ENCODE data around the gene SRP68.

Gene SRP68

DNA sequence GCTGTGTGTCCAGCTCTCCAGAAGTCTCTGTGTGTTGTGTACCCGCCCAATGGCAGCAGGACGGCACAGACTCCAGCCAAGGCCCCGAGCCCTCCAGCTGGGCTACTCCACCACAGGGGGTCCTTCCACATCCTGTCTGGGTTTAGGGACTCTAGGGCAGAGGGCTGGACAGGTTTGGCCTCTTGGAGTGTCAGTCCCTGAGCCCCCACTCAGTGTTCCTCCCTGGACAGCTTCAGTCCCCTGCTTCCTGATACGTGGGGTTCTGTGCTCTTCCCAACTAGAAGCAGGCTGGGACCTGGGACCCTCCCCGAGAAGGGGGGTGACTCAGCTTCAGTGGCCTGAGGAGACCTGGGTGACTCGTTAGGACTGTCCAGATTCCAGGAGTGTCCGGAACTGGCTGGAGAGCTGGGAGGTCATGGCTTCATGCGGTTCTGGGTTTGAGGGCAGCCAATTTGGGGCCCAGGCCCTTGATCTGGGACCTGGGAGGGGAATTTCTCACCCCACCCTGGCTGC lies 67.5 kb downstream of the SRP68 start:
- H3K9me3 ChIP-seq (ENCODE audit: insufficient read depth, low read depth, low read length), result no peaks in the 10 kb centered on the region
- no peaks in the 10 kb centered on the region for H3K27me3 ChIP-seq (ENCODE audit: insufficient read depth, low read length, poor library complexity, severe bottlenecking)
- no peak overlapping the region for H2AFZ ChIP-seq (ENCODE audit: low read length)
- no peak for TF ChIP-seq EZH2phosphoT487 (IDR thresholded peaks at IDR 0.05; ENCODE audit: borderline replicate concordance)
- TF ChIP-seq, protein P1, sequence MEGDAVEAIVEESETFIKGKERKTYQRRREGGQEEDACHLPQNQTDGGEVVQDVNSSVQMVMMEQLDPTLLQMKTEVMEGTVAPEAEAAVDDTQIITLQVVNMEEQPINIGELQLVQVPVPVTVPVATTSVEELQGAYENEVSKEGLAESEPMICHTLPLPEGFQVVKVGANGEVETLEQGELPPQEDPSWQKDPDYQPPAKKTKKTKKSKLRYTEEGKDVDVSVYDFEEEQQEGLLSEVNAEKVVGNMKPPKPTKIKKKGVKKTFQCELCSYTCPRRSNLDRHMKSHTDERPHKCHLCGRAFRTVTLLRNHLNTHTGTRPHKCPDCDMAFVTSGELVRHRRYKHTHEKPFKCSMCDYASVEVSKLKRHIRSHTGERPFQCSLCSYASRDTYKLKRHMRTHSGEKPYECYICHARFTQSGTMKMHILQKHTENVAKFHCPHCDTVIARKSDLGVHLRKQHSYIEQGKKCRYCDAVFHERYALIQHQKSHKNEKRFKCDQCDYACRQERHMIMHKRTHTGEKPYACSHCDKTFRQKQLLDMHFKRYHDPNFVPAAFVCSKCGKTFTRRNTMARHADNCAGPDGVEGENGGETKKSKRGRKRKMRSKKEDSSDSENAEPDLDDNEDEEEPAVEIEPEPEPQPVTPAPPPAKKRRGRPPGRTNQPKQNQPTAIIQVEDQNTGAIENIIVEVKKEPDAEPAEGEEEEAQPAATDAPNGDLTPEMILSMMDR (conservative IDR thresholded peaks at IDR 0.05; ENCODE audit: low read length), result no peak
- H3K4me3 ChIP-seq (ENCODE audit: low read length, poor library complexity, severe bottlenecking), result no peak overlapping the region
- H3K4me2 ChIP-seq (ENCODE audit: low read depth, low read length, poor library complexity, severe bottlenecking), result no peak overlapping the region
- peak overlapping the region; percentile 63 for H3K9ac ChIP-seq (ENCODE audit: low read depth, low read length, poor library complexity, severe bottlenecking)
- peaks cover 13% of the 10 kb centered on the region; the same call in 1 of the 2 replicates for H3K36me3 ChIP-seq (ENCODE audit: insufficient read depth, low read length)
- no peaks in the 10 kb centered on the region for H3K9me2 ChIP-seq (replicated peaks; ENCODE audit: low read depth, low read length)
- no peaks in the 10 kb centered on the region for H3K79me2 ChIP-seq (ENCODE audit: insufficient read depth, low read length)
- peaks cover 17% of the 10 kb centered on the region for H3K4me1 ChIP-seq (ENCODE audit: insufficient read depth, low read length, poor library complexity, severe bottlenecking)
- no peaks in the 10 kb centered on the region for H4K20me1 ChIP-seq (ENCODE audit: insufficient read depth, low read length, poor library complexity, severe bottlenecking)
- H3F3A ChIP-seq (ENCODE audit: low read depth), result no peaks in the 10 kb centered on the region

DNA sequence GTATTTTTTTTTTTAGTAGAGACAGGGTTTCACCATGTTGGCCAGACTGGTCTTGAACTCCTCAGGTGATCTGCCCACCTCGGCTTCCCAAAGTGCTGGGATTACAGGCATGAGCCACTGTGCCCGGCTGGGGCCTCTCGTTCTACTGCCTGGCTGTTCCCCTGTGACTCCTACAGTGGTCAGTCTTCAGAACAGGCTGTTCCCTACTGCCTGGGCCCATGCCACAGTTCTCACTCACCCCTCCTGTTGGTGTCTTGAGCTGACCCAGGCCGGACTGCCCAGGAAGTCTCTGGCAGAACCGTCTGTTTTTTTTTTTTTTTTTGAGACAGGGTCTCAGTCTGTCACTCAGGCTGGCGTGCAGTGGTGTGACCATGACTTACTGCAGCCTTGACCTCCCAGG lies 68.4 kb downstream of the SRP68 start:
- no peaks in the 10 kb centered on the region for H3K9me3 ChIP-seq (ENCODE audit: insufficient read depth, low read depth, low read length)
- no peaks in the 10 kb centered on the region for H4K20me1 ChIP-seq (ENCODE audit: insufficient read depth, low read length, poor library complexity, severe bottlenecking)
- TF ChIP-seq, protein P1 (conservative IDR thresholded peaks at IDR 0.05; ENCODE audit: low read length), result no peak
- no peak for TF ChIP-seq EZH2phosphoT487 (IDR thresholded peaks at IDR 0.05; ENCODE audit: borderline replicate concordance)
- H3F3A ChIP-seq (ENCODE audit: low read depth), result no peaks in the 10 kb centered on the region
- H3K9ac ChIP-seq (ENCODE audit: low read depth, low read length, poor library complexity, severe bottlenecking), result no peak overlapping the region
- no peaks in the 10 kb centered on the region for H3K79me2 ChIP-seq (ENCODE audit: insufficient read depth, low read length)
- H3K36me3 ChIP-seq (ENCODE audit: insufficient read depth, low read length), result peaks cover 13% of the 10 kb centered on the region; the same call in 1 of the 2 replicates
- H3K27me3 ChIP-seq (ENCODE audit: insufficient read depth, low read length, poor library complexity, severe bottlenecking), result no peaks in the 10 kb centered on the region
- no peak overlapping the region for H3K4me3 ChIP-seq (ENCODE audit: low read length, poor library complexity, severe bottlenecking)
- H2AFZ ChIP-seq (ENCODE audit: low read length), result no peak overlapping the region
- H3K9me2 ChIP-seq (replicated peaks; ENCODE audit: low read depth, low read length), result no peaks in the 10 kb centered on the region
- peaks cover 19% of the 10 kb centered on the region for H3K4me1 ChIP-seq (ENCODE audit: insufficient read depth, low read length, poor library complexity, severe bottlenecking)
- H3K4me2 ChIP-seq (ENCODE audit: low read depth, low read length, poor library complexity, severe bottlenecking), result no peak overlapping the region

DNA sequence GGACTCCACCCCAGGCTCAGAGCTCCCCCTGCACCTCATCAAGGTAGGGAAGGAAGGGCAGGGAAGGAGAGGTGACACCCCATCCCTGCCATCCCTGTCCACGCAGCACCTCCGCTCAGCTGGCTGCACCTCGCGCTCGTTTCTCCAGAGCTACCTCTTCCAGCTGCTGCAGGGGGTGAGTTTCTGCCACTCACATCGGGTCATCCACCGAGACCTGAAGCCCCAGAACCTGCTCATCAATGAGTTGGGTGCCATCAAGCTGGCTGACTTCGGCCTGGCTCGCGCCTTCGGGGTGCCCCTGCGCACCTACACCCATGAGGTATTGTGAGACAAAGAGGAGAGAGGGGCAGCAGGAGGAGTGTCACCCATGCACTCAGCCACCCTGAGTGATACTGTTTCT lies 70.2 kb downstream of the SRP68 start:
- H3K4me1 ChIP-seq (ENCODE audit: insufficient read depth, low read length, poor library complexity, severe bottlenecking), result peaks cover 37% of the 10 kb centered on the region
- no peaks in the 10 kb centered on the region for H3K79me2 ChIP-seq (ENCODE audit: insufficient read depth, low read length)
- peaks cover 13% of the 10 kb centered on the region; the same call in 1 of the 2 replicates for H3K36me3 ChIP-seq (ENCODE audit: insufficient read depth, low read length)
- no peak overlapping the region for H3K4me3 ChIP-seq (ENCODE audit: low read length, poor library complexity, severe bottlenecking)
- no peak overlapping the region for H3K4me2 ChIP-seq (ENCODE audit: low read depth, low read length, poor library complexity, severe bottlenecking)
- no peaks in the 10 kb centered on the region for H4K20me1 ChIP-seq (ENCODE audit: insufficient read depth, low read length, poor library complexity, severe bottlenecking)
- no peak overlapping the region for H2AFZ ChIP-seq (ENCODE audit: low read length)
- H3K9me2 ChIP-seq (replicated peaks; ENCODE audit: low read depth, low read length), result no peaks in the 10 kb centered on the region
- peaks cover 7% of the 10 kb centered on the region for H3F3A ChIP-seq (ENCODE audit: low read depth)
- no peaks in the 10 kb centered on the region for H3K27me3 ChIP-seq (ENCODE audit: insufficient read depth, low read length, poor library complexity, severe bottlenecking)
- TF ChIP-seq, protein P1 (conservative IDR thresholded peaks at IDR 0.05; ENCODE audit: low read length), result no peak
- no peak for TF ChIP-seq EZH2phosphoT487 (IDR thresholded peaks at IDR 0.05; ENCODE audit: borderline replicate concordance)
- H3K9ac ChIP-seq (ENCODE audit: low read depth, low read length, poor library complexity, severe bottlenecking), result no peak overlapping the region
- no peaks in the 10 kb centered on the region for H3K9me3 ChIP-seq (ENCODE audit: insufficient read depth, low read depth, low read length)
